IMR-90 (cell line): ENCODE data around the gene LUC7L3.

Experiments used
- CTCF ChIP-seq: conservative IDR thresholded peaks from 2 replicates; pipeline ENCODE4 v1.5.1; 2012; ENCODE audit warnings: mild to moderate bottlenecking, low read depth, low read length, improper control_type of control experiment
- ELK1 ChIP-seq: fragments of 150-350 bp; IDR thresholded peaks from 2 replicates; pipeline ENCODE4 v1.6.1; 2016; ENCODE audit warnings: low read depth, mild to moderate bottlenecking, low read length, moderate library complexity, borderline replicate concordance
- MAFK ChIP-seq: IDR thresholded peaks from 2 replicates; pipeline ENCODE4 v1.6.1; 2012; ENCODE audit warnings: low read depth, low read length, improper control_type of control experiment
- POLR2A ChIP-seq: IDR thresholded peaks from 2 replicates; pipeline ENCODE4 v1.6.1; 2012; ENCODE audit warnings: mild to moderate bottlenecking, low read depth, low read length
- RAD21 ChIP-seq: IDR thresholded peaks from 2 replicates; pipeline ENCODE4 v1.6.1; 2012; ENCODE audit warnings: low read length, improper control_type of control experiment

GRCh38 chr17:50731575-50732460 lies 12.4 kb downstream of the LUC7L3 start:
- TF ChIP-seq POLR2A (no peak), CTCF (no peak), MAFK (no peak), ELK1 (no peak), RAD21 (no peak)
